Glutamatergic neuron (in vitro differentiated cells): ENCODE data around the gene TEX48. TPM values are rescaled to one million over a fixed set of nuclear protein-coding genes. Genes with fewer than 3 reads are reported as not detected.
A peak's percentile ranks its signal among the peaks of the same experiment; 100 is the strongest.

ENCODE experiments used
- DNase-seq: peaks from one replicate; pipeline ENCODE4 v3.0.0; 2022
- H3K27ac Mint-ChIP-seq: one replicate; pipeline ENCODE4 v1.8.0; 2020; ENCODE audit warnings: mild to moderate bottlenecking, mixed read lengths, inconsistent platforms; ENCODE audit not compliant: unreplicated experiment
- H3K27me3 Mint-ChIP-seq: one replicate; pipeline ENCODE4 v1.8.0; 2020; ENCODE audit warnings: mild to moderate bottlenecking, moderate library complexity, mixed read lengths, inconsistent platforms; ENCODE audit not compliant: unreplicated experiment
- H3K36me3 Mint-ChIP-seq: one replicate; pipeline ENCODE4 v1.8.0; 2020; ENCODE audit warnings: mild to moderate bottlenecking, mixed read lengths, inconsistent platforms; ENCODE audit not compliant: unreplicated experiment
- H3K4me1 Mint-ChIP-seq: one replicate; pipeline ENCODE4 v1.8.0; 2020; ENCODE audit warnings: mild to moderate bottlenecking, low read depth, mixed read lengths, inconsistent platforms; ENCODE audit not compliant: unreplicated experiment
- H3K4me3 Mint-ChIP-seq: one replicate; pipeline ENCODE4 v1.8.0; 2020; ENCODE audit warnings: mild to moderate bottlenecking, mixed read lengths, inconsistent platforms; ENCODE audit not compliant: unreplicated experiment
- H3K9me3 Mint-ChIP-seq: one replicate; pipeline ENCODE4 v1.8.0; 2020; ENCODE audit warnings: mild to moderate bottlenecking, moderate library complexity, mixed read lengths, inconsistent platforms; ENCODE audit not compliant: unreplicated experiment
- CTCF ChIP-seq: fragments of 200-600 bp; sonication (generic); IDR thresholded peaks from one replicate; pipeline ENCODE4 v1.5.0; 2021; ENCODE audit not compliant: partially characterized antibody, unreplicated experiment
- total RNA-seq: library from RNA; stranded (reverse); fragmentation: NEBNext Ultra II Directional; extraction: Animal tissue kit (Norgen Biotek cat#: 25700); gene quantifications from one replicate; pipeline ENCODE4 v1.2.1, GENCODE V29; 2021; ENCODE audit not compliant: unreplicated experiment

Gene TEX48
- total RNA-seq, 1 donor from 2014 or later: not detected

- DNase-seq: no peak
- H3K27ac Mint-ChIP-seq: no peak overlapping the region
- H3K4me1 Mint-ChIP-seq: peaks cover 33% of the 10 kb centered on the region
- H3K4me3 Mint-ChIP-seq: no peak overlapping the region
- peaks cover 11% of the 10 kb centered on the region for H3K9me3 Mint-ChIP-seq
- peaks cover 5% of the 10 kb centered on the region for H3K36me3 Mint-ChIP-seq
- TF ChIP-seq CTCF: no peak
- peaks cover 12% of the 10 kb centered on the region for H3K27me3 Mint-ChIP-seq
These were observed 38.2 kb upstream of the TEX48 start for GRCh38 chr9:114720086-114720676.

- H3K27ac Mint-ChIP-seq: no peak overlapping the region
- no peak for DNase-seq
- peaks cover 11% of the 10 kb centered on the region for H3K9me3 Mint-ChIP-seq
- no peak for TF ChIP-seq CTCF
- H3K27me3 Mint-ChIP-seq: peaks cover 8% of the 10 kb centered on the region
- peaks cover 5% of the 10 kb centered on the region for H3K36me3 Mint-ChIP-seq
- peaks cover 33% of the 10 kb centered on the region for H3K4me1 Mint-ChIP-seq
- H3K4me3 Mint-ChIP-seq: peak overlapping the region; percentile 43
These were observed 37.3 kb upstream of the TEX48 start for GRCh38 chr9:114719290-114719689.

GRCh38 chr9:114718801-114719221 lies 36.8 kb upstream of the TEX48 start:
- Mint-ChIP-seq H3K4me3 (no peak overlapping the region), H3K27me3 (peaks cover 8% of the 10 kb centered on the region), H3K27ac (no peak overlapping the region), H3K4me1 (peaks cover 32% of the 10 kb centered on the region), H3K36me3 (peaks cover 5% of the 10 kb centered on the region), H3K9me3 (peaks cover 11% of the 10 kb centered on the region)
- DNase-seq: no peak
- TF ChIP-seq CTCF: no peak

GRCh38 chr9:114717908-114718486 lies 36.0 kb upstream of the TEX48 start:
- H3K36me3 Mint-ChIP-seq: peaks cover 5% of the 10 kb centered on the region
- DNase-seq: no peak
- no peak for TF ChIP-seq CTCF
- peaks cover 8% of the 10 kb centered on the region for H3K27me3 Mint-ChIP-seq
- H3K4me3 Mint-ChIP-seq: peak overlapping the region; percentile 17
- peaks cover 11% of the 10 kb centered on the region for H3K9me3 Mint-ChIP-seq
- H3K4me1 Mint-ChIP-seq: peaks cover 26% of the 10 kb centered on the region
- peak overlapping the region; percentile 14 for H3K27ac Mint-ChIP-seq

GRCh38 chr9:114709636-114710035 lies 27.6 kb upstream of the TEX48 start:
- Mint-ChIP-seq H3K36me3 (no peaks in the 10 kb centered on the region), H3K4me3 (no peak overlapping the region), H3K27me3 (peaks cover 3% of the 10 kb centered on the region), H3K9me3 (peaks cover 6% of the 10 kb centered on the region), H3K4me1 (peaks cover 10% of the 10 kb centered on the region), H3K27ac (no peak overlapping the region)
- TF ChIP-seq CTCF: no peak
- DNase-seq: no peak
